Naive thymus-derived CD4-positive, alpha-beta T cell (primary cell): ENCODE data around the gene BAD. TPM values are rescaled to one million over a fixed set of nuclear protein-coding genes. Genes with fewer than 3 reads are reported as not detected.

Source experiments
- ATAC-seq: fragments of 150-1000 bp; cut with Tn5 transposase; 2 replicates; pipeline ENCODE4 v1.10.0; 2021; ENCODE audit warnings: mild to moderate bottlenecking, moderate library complexity
- CTCF ChIA-PET: fragments of 350-600 bp; sonication (Branson Sonifier 250); formaldehyde crosslinking; loops from one replicate; lab custom pipeline; 2021; ENCODE audit warnings: antibody characterized with exemption; lab: Charles Lee
- POLR2A ChIA-PET: fragments of 350-600 bp; sonication (Branson Sonifier 250); formaldehyde crosslinking; loops from one replicate; lab custom pipeline; 2021; ENCODE audit warnings: antibody characterized with exemption, inconsistent platforms; lab: Charles Lee
- DNase-seq, 9 donors: peaks; one replicate each; pipeline versions ENCODE4 v3.0.0 to v3.0.0-alpha.2; 2020 to 2022; ENCODE audit warnings: mixed read lengths in 1 of 9
- H3K27ac ChIP-seq: one replicate; pipeline ENCODE4 v1.7.0; 2013; ENCODE audit warnings: mild to moderate bottlenecking, low read depth, low read length, moderate library complexity
- H3K27me3 ChIP-seq, 2 donors: one replicate each; pipeline ENCODE4 v1.7.0; 2013; ENCODE audit warnings: low read length in 2 of 2, mild to moderate bottlenecking in 2 of 2, moderate library complexity in 2 of 2; ENCODE audit not compliant: control insufficient read depth in 2 of 2, insufficient read depth in 2 of 2
- H3K36me3 ChIP-seq, 3 experiments: 1 replicate in 2 of 3; 2 replicates in 1 of 3; pipeline ENCODE4 v1.7.0; 2013; ENCODE audit warnings: low read length in 3 of 3, mild to moderate bottlenecking in 3 of 3, moderate library complexity in 1 of 3; ENCODE audit not compliant: insufficient read depth in 3 of 3, control insufficient read depth in 2 of 3
- H3K4me1 ChIP-seq, 2 donors: one replicate each; pipeline ENCODE4 v1.7.0; 2013; ENCODE audit warnings: low read length in 2 of 2, mild to moderate bottlenecking in 2 of 2, moderate library complexity in 1 of 2; ENCODE audit not compliant: control insufficient read depth in 2 of 2, insufficient read depth in 2 of 2
- H3K4me3 ChIP-seq: 2 replicates; pipeline ENCODE4 v1.7.0; 2013; ENCODE audit warnings: mild to moderate bottlenecking, low read length
- H3K9me3 ChIP-seq, 3 experiments: 1 replicate in 2 of 3; 2 replicates in 1 of 3; pipeline ENCODE4 v1.7.0; 2013; ENCODE audit warnings: low read length in 3 of 3; ENCODE audit not compliant: control insufficient read depth in 2 of 3
- H3K27ac Mint-ChIP-seq, 9 donors: one replicate each; pipeline ENCODE4 v1.8.0; 2020 to 2022; ENCODE audit warnings: mixed read lengths in 9 of 9, mild to moderate bottlenecking in 8 of 9, moderate library complexity in 5 of 9, inconsistent platforms in 2 of 9
- H3K27me3 Mint-ChIP-seq, 5 donors: one replicate each; pipeline ENCODE4 v1.8.0; 2021 to 2022; ENCODE audit warnings: mixed read lengths in 5 of 5, mild to moderate bottlenecking in 1 of 5
- H3K36me3 Mint-ChIP-seq, 5 donors: one replicate each; pipeline ENCODE4 v1.8.0; 2020 to 2022; ENCODE audit warnings: mixed read lengths in 5 of 5, mild to moderate bottlenecking in 3 of 5, inconsistent platforms in 1 of 5
- H3K4me1 Mint-ChIP-seq, 7 donors: one replicate each; pipeline ENCODE4 v1.8.0; 2020 to 2022; ENCODE audit warnings: mixed read lengths in 7 of 7, mild to moderate bottlenecking in 3 of 7, inconsistent platforms in 1 of 7
- H3K4me3 Mint-ChIP-seq, 10 donors: one replicate each; pipeline ENCODE4 v1.8.0; 2020 to 2022; ENCODE audit warnings: mild to moderate bottlenecking in 10 of 10, mixed read lengths in 10 of 10, moderate library complexity in 6 of 10, inconsistent platforms in 2 of 10
- H3K9me3 Mint-ChIP-seq, 11 donors: one replicate each; pipeline ENCODE4 v1.8.0; 2020 to 2022; ENCODE audit warnings: mixed read lengths in 11 of 11, mild to moderate bottlenecking in 4 of 11, inconsistent platforms in 1 of 11, moderate library complexity in 1 of 11
- intact Hi-C, 2 donors: fragments of 100-400 bp; cut with micrococcal nuclease; formaldehyde crosslinking; loops; one replicate each; pipeline ENCODE4 v1.15.1; 2023
- polyA plus RNA-seq, 2 donors: library from polyadenylated mRNA; unstranded; fragments of 300-500 nt; fragmentation: Illumina TruSeq; gene quantifications; one replicate each; pipeline ENCODE4 v1.2.3, GENCODE V29; 2021
- total RNA-seq, 6 experiments: library from RNA in 5 of 6; stranded (reverse) in 5 of 6; gene quantifications; 1 replicate in 5 of 6; 2 replicates in 1 of 6; pipeline ENCODE4 v1.2.3 and lab custom pipeline; 2021 to 2026

BAD gene
- total and polyA plus RNA-seq, 7 experiments from 2014 or later, result 17.5 to 41.1 (median 25.9) TPM

GRCh38 chr11:64305075-64305690, 20.7 kb upstream of the BAD start, which contains the start of gene ESRRA:
TSS of gene ESRRA (plus strand) at chr11:64305524. CDS start at chr11:64307180, 1,656 bp downstream.
- H3K4me3 Mint-ChIP-seq, result peak within 1 kb of the TSS; percentile 94 to 98 (median 96)
- peak within 1 kb of the TSS; percentile 81 to 98 (median 95) for H3K27ac Mint-ChIP-seq
- H3K27me3 Mint-ChIP-seq, result peaks cover 10 to 23% (median 13%) of the 10 kb centered on the region in 5 donors
- Histone ChIP-seq H3K27me3 (peaks cover 0 to 8% of the 10 kb centered on the region in 2 donors), H3K4me1 (peaks cover 21 to 26% of the 10 kb centered on the region in 2 donors), H3K27ac (peak within 1 kb of the TSS; percentile 91), H3K36me3 (no peaks in the 10 kb centered on the region), H3K9me3 (no peaks in the 10 kb centered on the region), H3K4me3 (peak within 1 kb of the TSS; percentile 97)
- intact Hi-C loops, result loop anchor here (1.0 to 5.0 kb wide), 13 partner anchors 12 to 957 kb away; partner anchors contain the start of genes CCDC88B (in 2 of the 2), FKBP2 (in 2 of the 2), GPR137 (in 2 of the 2) and TRMT112 (in 2 of the 2)
- no peaks in the 10 kb centered on the region for H3K9me3 Mint-ChIP-seq
- peaks cover 0 to 8% (median 0%) of the 10 kb centered on the region in 5 donors for H3K36me3 Mint-ChIP-seq
- ChIA-PET CTCF (interaction anchor here (0.8 to 5.8 kb wide), 11 partner anchors 13 to 121 kb away, joined by 3 to 165 read pairs (median 6); partner anchors contain the start of genes DNAJC4, FERMT3, FKBP2 and PRDX5), POLR2A (interaction anchor here (0.7 to 6.3 kb wide), 12 partner anchors 12 to 119 kb away, joined by 3 to 102 read pairs (median 8); partner anchors contain the start of genes BAD, FERMT3, FKBP2 and NUDT22)
- H3K4me1 Mint-ChIP-seq, result peaks cover 21 to 36% (median 30%) of the 10 kb centered on the region in 7 donors
- peak; percentile 86 for ATAC-seq
- peak; percentile 99 to 100 (median 99) for DNase-seq

GRCh38 chr11:64304316-64305072, 20.0 kb upstream of the BAD start:
- DNase-seq, result peak; percentile 79 to 95 (median 90)
- peak; percentile 40 for ATAC-seq
- Histone ChIP-seq H3K4me1 (peaks cover 28 to 32% of the 10 kb centered on the region in 2 donors), H3K4me3 (peak overlapping the region; percentile 97), H3K9me3 (no peaks in the 10 kb centered on the region), H3K27ac (peak overlapping the region; percentile 91), H3K36me3 (no peaks in the 10 kb centered on the region), H3K27me3 (peaks cover 0 to 13% of the 10 kb centered on the region in 2 donors)
- Mint-ChIP-seq H3K27me3 (peaks cover 13 to 29% (median 16%) of the 10 kb centered on the region in 5 donors), H3K27ac (peak overlapping the region; percentile 81 to 98 (median 95)), H3K36me3 (peaks cover 0 to 8% (median 0%) of the 10 kb centered on the region in 5 donors), H3K9me3 (peaks cover 0 to 2% (median 0%) of the 10 kb centered on the region in 11 donors), H3K4me1 (peaks cover 25 to 43% (median 34%) of the 10 kb centered on the region in 7 donors), H3K4me3 (peak overlapping the region; percentile 89 to 98 (median 94))
- CTCF ChIA-PET, result interaction anchor here (0.6 to 5.8 kb wide), 18 partner anchors 13 to 303 kb away, joined by 3 to 165 read pairs (median 5); partner anchors contain the start of genes BAD, DNAJC4, FERMT3 and FKBP2
- POLR2A ChIA-PET, result interaction anchor here (0.5 to 6.3 kb wide), 22 partner anchors 13 to 466 kb away, joined by 3 to 102 read pairs (median 4); partner anchors contain the start of genes BAD, FERMT3, FKBP2 and GPR137
- intact Hi-C loops, result loop anchor here (1.0 to 5.0 kb wide), 16 partner anchors 13 to 958 kb away; partner anchors contain the start of genes CCDC88B (in 2 of the 2), DNAJC4 (in 2 of the 2), FKBP2 (in 2 of the 2) and GPR137 (in 2 of the 2)

DNA sequence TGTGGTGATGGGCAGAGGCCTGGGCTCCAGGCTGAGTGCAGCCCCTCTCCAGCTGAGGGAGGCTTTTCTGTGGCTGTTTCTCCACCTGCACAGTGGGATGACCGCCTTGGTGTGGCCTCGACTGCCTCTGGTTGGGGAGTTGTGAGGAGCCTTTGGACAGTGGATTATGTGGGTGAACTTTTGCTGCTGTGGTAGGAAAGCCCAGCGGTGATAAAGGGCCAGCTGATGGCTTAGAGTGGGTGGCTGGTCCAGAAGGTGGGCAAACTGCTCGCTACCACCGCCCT, 19.5 kb upstream of the BAD start:
- ChIA-PET POLR2A (interaction anchor here (0.5 to 6.3 kb wide), 18 partner anchors 13 to 466 kb away, joined by 3 to 102 read pairs (median 4); partner anchors contain the start of genes BAD, FERMT3, GPR137 and PPP1R14B), CTCF (interaction anchor here (1.0 to 5.8 kb wide), 10 partner anchors 14 to 303 kb away, joined by 3 to 165 read pairs (median 6); partner anchors contain the start of genes BAD, FERMT3, FKBP2 and PLCB3)
- H3K36me3 Mint-ChIP-seq, result peaks cover 0 to 8% (median 0%) of the 10 kb centered on the region in 5 donors
- intact Hi-C loops, result loop anchor here (1.0 to 5.0 kb wide), 4 partner anchors 74 to 467 kb away; partner anchors contain the start of genes DNAJC4 (in 1 of the 2) and MARK2 (in 1 of the 2)
- H3K4me1 Mint-ChIP-seq, result peaks cover 26 to 46% (median 34%) of the 10 kb centered on the region in 7 donors
- peaks cover 0 to 13% of the 10 kb centered on the region in 2 donors for H3K27me3 ChIP-seq
- H3K4me1 ChIP-seq, result peaks cover 32 to 33% of the 10 kb centered on the region in 2 donors
- H3K9me3 Mint-ChIP-seq, result peaks cover 0 to 2% (median 0%) of the 10 kb centered on the region in 11 donors
- H3K27ac Mint-ChIP-seq, result peak overlapping the region; percentile 81 to 98 (median 95)
- H3K36me3 ChIP-seq, result no peaks in the 10 kb centered on the region
- ATAC-seq, result no peak
- H3K27ac ChIP-seq, result peak overlapping the region; percentile 91
- no peaks in the 10 kb centered on the region for H3K9me3 ChIP-seq
- no peak for DNase-seq
- peak overlapping the region; percentile 97 for H3K4me3 ChIP-seq
- peak overlapping the region; percentile 53 to 98 (median 94) for H3K4me3 Mint-ChIP-seq
- peaks cover 13 to 33% (median 17%) of the 10 kb centered on the region in 5 donors for H3K27me3 Mint-ChIP-seq

DNA sequence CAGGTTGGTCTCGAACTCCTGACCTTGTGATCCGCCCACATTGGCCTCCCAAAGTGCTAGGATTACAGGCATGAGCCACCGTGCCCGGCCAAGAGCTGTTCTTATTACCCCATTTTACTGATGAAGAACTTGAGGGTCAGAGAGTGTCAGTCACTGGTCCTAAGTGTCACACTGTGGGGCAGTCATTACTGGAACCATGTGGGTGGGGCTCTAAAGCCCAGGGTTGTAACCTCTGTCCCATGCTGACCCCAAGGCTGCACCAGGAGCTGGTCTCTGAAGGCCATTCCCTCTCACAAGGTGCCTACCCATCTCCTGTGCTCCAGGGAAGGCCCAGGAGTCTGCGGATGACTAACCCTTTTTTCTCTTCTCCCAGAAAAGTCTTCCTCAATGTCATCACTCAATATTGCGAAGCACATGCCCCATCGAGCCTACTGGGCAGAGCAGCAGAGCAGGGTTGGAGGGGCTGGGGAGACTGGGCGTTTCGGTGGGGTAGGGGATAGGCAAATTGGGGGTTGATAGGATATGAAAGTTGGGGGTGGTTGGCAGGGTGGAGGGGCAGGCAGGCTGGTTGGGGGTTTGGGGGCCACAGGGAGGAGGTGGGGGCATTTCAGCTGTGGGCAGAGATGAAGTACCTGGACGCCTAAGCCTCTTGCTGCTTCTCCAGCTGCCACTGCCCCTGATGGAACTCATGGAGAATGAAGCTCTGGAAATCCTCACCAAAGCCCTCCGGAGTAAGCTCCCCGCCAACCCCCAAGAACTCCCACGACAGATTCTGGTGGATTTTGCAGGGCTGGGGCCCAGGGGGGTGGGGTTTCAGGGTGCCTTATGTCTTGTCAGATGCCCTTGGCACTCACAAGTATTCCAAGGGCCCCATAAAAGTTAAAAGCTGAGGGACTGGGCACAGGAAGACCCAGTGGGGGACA, 18.9 kb upstream of the BAD start:
- H3K36me3 Mint-ChIP-seq, result peaks cover 0 to 8% (median 0%) of the 10 kb centered on the region in 5 donors
- intact Hi-C loops, result loop anchor here (1.0 to 5.0 kb wide), 4 partner anchors 73 to 466 kb away; partner anchors contain the start of genes DNAJC4 (in 1 of the 2) and MARK2 (in 1 of the 2)
- H3K27ac Mint-ChIP-seq, result peak overlapping the region in 2 of 9 donors; percentile 13 to 81
- H3K4me3 Mint-ChIP-seq, result peak overlapping the region in 8 of 10 donors; percentile 32 to 98 (median 92)
- Histone ChIP-seq H3K4me3 (no peak overlapping the region), H3K9me3 (no peaks in the 10 kb centered on the region), H3K27me3 (peaks cover 2 to 15% of the 10 kb centered on the region in 2 donors), H3K36me3 (no peaks in the 10 kb centered on the region), H3K4me1 (peaks cover 32 to 34% of the 10 kb centered on the region in 2 donors), H3K27ac (no peak overlapping the region)
- no peak for ATAC-seq
- no peak for DNase-seq
- peaks cover 16 to 39% (median 23%) of the 10 kb centered on the region in 5 donors for H3K27me3 Mint-ChIP-seq
- ChIA-PET CTCF (interaction anchor here (0.6 to 5.8 kb wide), 13 partner anchors 14 to 302 kb away, joined by 3 to 165 read pairs (median 5); partner anchors contain the start of genes BAD, FERMT3, FKBP2 and PLCB3), POLR2A (interaction anchor here (0.6 to 6.3 kb wide), 14 partner anchors 14 to 465 kb away, joined by 3 to 102 read pairs (median 6); partner anchors contain the start of genes BAD, FERMT3, GPR137 and PPP1R14B)
- peaks cover 26 to 48% (median 34%) of the 10 kb centered on the region in 7 donors for H3K4me1 Mint-ChIP-seq
- H3K9me3 Mint-ChIP-seq, result peaks cover 0 to 2% (median 0%) of the 10 kb centered on the region in 11 donors
